Caco-2 (cell line): ENCODE data around the gene GARIN5A. TPM values are rescaled to one million over a fixed set of nuclear protein-coding genes. Genes with fewer than 3 reads are reported as not detected.

ENCODE experiments used
- BruUV-seq: library from RNA; stranded (reverse); fragments of 400-500 nt; replicated peaks from 2 replicates; lab custom pipeline; 2021; lab: Mats Ljungman, UMichigan
- CTCF ChIA-PET: fragments of 300-600 bp; sonication (Branson Sonifier 250); formaldehyde crosslinking; loops from one replicate; lab custom pipeline; 2022; ENCODE audit warnings: antibody characterized with exemption; lab: Charles Lee
- POLR2A ChIA-PET: fragments of 300-600 bp; sonication (Branson Sonifier 250); formaldehyde crosslinking; loops from one replicate; lab custom pipeline; 2022; ENCODE audit warnings: antibody characterized with exemption; lab: Charles Lee
- DNase-seq, 2 experiments: peaks; one replicate each; pipeline versions ENCODE4 v3.0.0 to v3.0.0-alpha.2; 2020 to 2022
- H3K27me3 ChIP-seq: replicated peaks from 2 replicates; pipeline ENCODE4 v1.6.0; 2011; ENCODE audit warnings: low read length; ENCODE audit not compliant: control insufficient read depth, insufficient read depth
- H3K36me3 ChIP-seq: 2 replicates; pipeline ENCODE4 v1.5.1; 2011; ENCODE audit warnings: low read length; ENCODE audit not compliant: control insufficient read depth, insufficient read depth
- H3K4me1 ChIP-seq: fragments of 250-450 bp; sonication (Bioruptor Pico); 2 replicates; pipeline ENCODE4 v1.5.1; 2020; ENCODE audit warnings: mild to moderate bottlenecking
- H3K4me3 ChIP-seq: 2 replicates; pipeline ENCODE4 v1.5.1; 2011; ENCODE audit warnings: low read depth, mild to moderate bottlenecking, control low read depth, low read length
- H3K9me3 ChIP-seq: fragments of 250-450 bp; sonication (Bioruptor Pico); 2 replicates; pipeline ENCODE4 v1.5.1; 2020; ENCODE audit warnings: mild to moderate bottlenecking, moderate library complexity
- H3K27ac Mint-ChIP-seq: one replicate; pipeline ENCODE4 v1.8.0; 2022; ENCODE audit warnings: mixed read lengths; ENCODE audit not compliant: unreplicated experiment
- H3K27me3 Mint-ChIP-seq: one replicate; pipeline ENCODE4 v1.8.0; 2022; ENCODE audit warnings: mixed read lengths; ENCODE audit not compliant: insufficient read depth, unreplicated experiment
- H3K36me3 Mint-ChIP-seq: one replicate; pipeline ENCODE4 v1.8.0; 2022; ENCODE audit warnings: mild to moderate bottlenecking, mixed read lengths; ENCODE audit not compliant: insufficient read depth, unreplicated experiment
- H3K4me1 Mint-ChIP-seq: one replicate; pipeline ENCODE4 v1.8.0; 2022; ENCODE audit warnings: low read depth, mixed read lengths; ENCODE audit not compliant: unreplicated experiment
- H3K4me3 Mint-ChIP-seq: one replicate; pipeline ENCODE4 v1.8.0; 2022; ENCODE audit warnings: mild to moderate bottlenecking, moderate library complexity, mixed read lengths; ENCODE audit not compliant: unreplicated experiment
- H3K9me3 Mint-ChIP-seq: one replicate; pipeline ENCODE4 v1.8.0; 2022; ENCODE audit warnings: mixed read lengths; ENCODE audit not compliant: unreplicated experiment
- CTCF ChIP-seq, 2 experiments: fragments of 200-600 bp in 1 of 2; IDR thresholded peaks; 1 replicate in 1 of 2; 2 replicates in 1 of 2; pipeline versions ENCODE4 v1.5.1 to v1.8.0; 2011 to 2022; ENCODE audit warnings: antibody characterized with exemption in 1 of 2, control low read depth in 1 of 2, inconsistent platforms in 1 of 2, low read depth in 1 of 2, low read length in 1 of 2, mild to moderate bottlenecking in 1 of 2, moderate library complexity in 1 of 2; ENCODE audit not compliant: insufficient read depth in 1 of 2, severe bottlenecking in 1 of 2, unreplicated experiment in 1 of 2
- intact Hi-C: fragments of 100-400 bp; cut with micrococcal nuclease; formaldehyde crosslinking; loops from one replicate; pipeline ENCODE4 v1.10.0; 2022; ENCODE audit not compliant: unreplicated experiment
- total RNA-seq: library from RNA; stranded (reverse); gene quantifications from 2 replicates; pipeline ENCODE4 v1.2.3, GENCODE V29; 2022

The GARIN5A gene
- total RNA-seq, 1 experiment from 2014 or later = 1.4 TPM

GRCh38 chr19:50457300-50457699 lies 19.3 kb downstream of the GARIN5A start:
- no TSS peak for BruUV-seq
- Histone ChIP-seq H3K4me1 (peaks cover 21% of the 10 kb centered on the region), H3K27me3 (no peaks in the 10 kb centered on the region), H3K9me3 (no peaks in the 10 kb centered on the region), H3K4me3 (no peak overlapping the region), H3K36me3 (no peaks in the 10 kb centered on the region)
- intact Hi-C loops = no loop called here
- DNase-seq = no peak
- Mint-ChIP-seq H3K27ac (no peak overlapping the region), H3K4me3 (no peak overlapping the region), H3K9me3 (peaks cover 19% of the 10 kb centered on the region), H3K4me1 (peaks cover 7% of the 10 kb centered on the region), H3K36me3 (no peaks in the 10 kb centered on the region), H3K27me3 (no peaks in the 10 kb centered on the region)
- TF ChIP-seq CTCF (IDR thresholded peaks at IDR 0.05; ENCODE audit: insufficient read depth in 1 of 2, low read depth in 1 of 2, low read length in 1 of 2, severe bottlenecking in 1 of 2, unreplicated experiment in 1 of 2) = no peak
- ChIA-PET POLR2A (no interaction called here), CTCF (no interaction called here)

GRCh38 chr19:50455992-50456391 lies 20.7 kb downstream of the GARIN5A start:
- POLR2A ChIA-PET = no interaction called here

GRCh38 chr19:50453243-50453642 lies 23.4 kb downstream of the GARIN5A start:
- no peaks in the 10 kb centered on the region for H3K9me3 ChIP-seq
- DNase-seq = no peak
- H3K27ac Mint-ChIP-seq = no peak overlapping the region
- no peak for TF ChIP-seq CTCF (IDR thresholded peaks at IDR 0.05; ENCODE audit: insufficient read depth in 1 of 2, low read depth in 1 of 2, low read length in 1 of 2, severe bottlenecking in 1 of 2, unreplicated experiment in 1 of 2)
- peaks cover 19% of the 10 kb centered on the region for H3K9me3 Mint-ChIP-seq
- no peaks in the 10 kb centered on the region for H3K4me1 Mint-ChIP-seq
- ChIA-PET CTCF (no interaction called here), POLR2A (no interaction called here)
- H3K4me3 ChIP-seq = no peak overlapping the region
- BruUV-seq = no TSS peak
- H3K4me1 ChIP-seq = no peaks in the 10 kb centered on the region
- no peaks in the 10 kb centered on the region for H3K36me3 Mint-ChIP-seq
- intact Hi-C loops = no loop called here
- H3K27me3 Mint-ChIP-seq = no peaks in the 10 kb centered on the region
- no peaks in the 10 kb centered on the region for H3K36me3 ChIP-seq
- no peak overlapping the region for H3K4me3 Mint-ChIP-seq
- no peaks in the 10 kb centered on the region for H3K27me3 ChIP-seq

More at GRCh38 chr19:50455992-50456391, 20.7 kb downstream of the GARIN5A start:
- Histone ChIP-seq H3K9me3 (no peaks in the 10 kb centered on the region), H3K4me3 (no peak overlapping the region), H3K4me1 (peaks cover 14% of the 10 kb centered on the region), H3K27me3 (no peaks in the 10 kb centered on the region), H3K36me3 (no peaks in the 10 kb centered on the region)
- Mint-ChIP-seq H3K27ac (no peak overlapping the region), H3K4me1 (peaks cover under 1% of the 10 kb centered on the region), H3K9me3 (peaks cover 19% of the 10 kb centered on the region), H3K4me3 (no peak overlapping the region), H3K27me3 (no peaks in the 10 kb centered on the region), H3K36me3 (no peaks in the 10 kb centered on the region)
- no peak for DNase-seq
- intact Hi-C loops = no loop called here
- CTCF ChIA-PET = no interaction called here
- TF ChIP-seq CTCF (IDR thresholded peaks at IDR 0.05; ENCODE audit: insufficient read depth in 1 of 2, low read depth in 1 of 2, low read length in 1 of 2, severe bottlenecking in 1 of 2, unreplicated experiment in 1 of 2) = no peak
- BruUV-seq = no TSS peak
